NT2/D1 (cell line): ENCODE measurements around the gene TEK.

Experiments
- SUZ12 ChIP-seq: IDR thresholded peaks from 2 replicates; pipeline ENCODE4 v1.6.1; 2011; ENCODE audit not compliant: insufficient read length, insufficient read depth; ENCODE audit errors: extremely low read depth
- YY1 ChIP-seq: IDR thresholded peaks from 2 replicates; pipeline ENCODE4 v1.6.1; 2011; ENCODE audit not compliant: insufficient read length, insufficient read depth
- ZNF274 ChIP-seq: IDR thresholded peaks from 2 replicates; pipeline ENCODE4 v1.6.1; 2011; ENCODE audit warnings: mild to moderate bottlenecking, low read depth, low read length

DNA sequence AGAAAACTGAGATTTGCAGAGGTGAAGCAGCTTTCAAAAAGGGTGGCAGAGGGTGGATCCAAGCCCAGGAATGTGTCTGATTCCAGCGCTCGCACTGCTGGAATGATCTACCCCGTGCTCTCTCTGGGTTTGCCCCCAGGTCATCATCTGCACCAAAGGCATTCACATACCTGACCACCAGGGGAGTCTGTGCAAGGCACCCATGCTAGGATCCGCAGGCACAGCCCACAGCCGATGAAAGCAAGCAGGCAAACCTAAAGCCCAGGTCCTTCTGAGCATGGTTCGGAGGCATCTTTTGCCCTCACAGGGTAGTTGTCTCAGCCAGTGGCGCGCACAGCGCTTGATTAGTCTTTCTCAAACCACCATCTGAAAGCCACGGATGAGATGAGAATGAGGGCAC is 56.6 kb downstream of the TEK start:
- TF ChIP-seq YY1 = no peak
- TF ChIP-seq ZNF274 = no peak
- TF ChIP-seq SUZ12 = no peak
